Mucosa of descending colon (tissue), 3 donors: ENCODE measurements around the gene ENPP3. TPM values are rescaled to one million over a fixed set of nuclear protein-coding genes. Genes with fewer than 3 reads are reported as not detected.

ENCODE experiments used
- ATAC-seq: fragments of 200-7000 bp; cut with Tn5 transposase; one replicate; pipeline ENCODE4 v1.9.1; 2020; ENCODE audit warnings: mild to moderate bottlenecking, moderate library complexity
- DNase-seq, 3 donors: peaks; one replicate each; pipeline ENCODE4 v3.0.0-alpha.2; 2020
- H3K36me3 ChIP-seq: fragments of 200-600 bp; one replicate; pipeline ENCODE4 v1.8.0; 2021; ENCODE audit warnings: low read depth, mild to moderate bottlenecking
- H3K4me1 ChIP-seq: fragments of 200-600 bp; one replicate; pipeline ENCODE4 v1.8.0; 2021; ENCODE audit warnings: low read depth, mild to moderate bottlenecking
- H3K4me3 ChIP-seq: fragments of 200-600 bp; one replicate; pipeline ENCODE4 v1.8.0; 2021; ENCODE audit warnings: mild to moderate bottlenecking
- H3K9me3 ChIP-seq: fragments of 200-600 bp; one replicate; pipeline ENCODE4 v1.8.0; 2021; ENCODE audit warnings: mild to moderate bottlenecking
- intact Hi-C, 2 donors: fragments of 100-400 bp; cut with DNase I in 1 of 2; cut with micrococcal nuclease in 1 of 2; formaldehyde crosslinking; loops; one replicate each; pipeline versions ENCODE4 v1.11.0 to v1.11.1; 2022; cut with DNase I, micrococcal nuclease
- total RNA-seq, 3 donors: library from RNA; stranded (reverse); fragmentation: NEBNext Ultra II Directional in 2 of 3; extraction: Animal tissue kit (Norgen Biotek cat#: 25700) in 2 of 3; gene quantifications; one replicate each; pipeline versions ENCODE4 v1.2.1 to v1.2.4, GENCODE V29; 2021 to 2023
- TF ChIP-seq, protein P1 (sequence below): fragments of 200-600 bp; IDR thresholded peaks from one replicate; pipeline ENCODE4 v1.8.0; 2022; ENCODE audit warnings: antibody characterized with exemption, mild to moderate bottlenecking
- donor health status: DM: no; HTN: no; CAD: no; lungs with moderate emphysema.
- donor health status: DM: no; HTN: no; CAD: no.
- donor health status: DM: no; HTN: yes; CAD: no.

Gene ENPP3
- total RNA-seq, 3 donors from 2014 or later, result 6.6 to 22.8 (median 19.5) TPM

DNA sequence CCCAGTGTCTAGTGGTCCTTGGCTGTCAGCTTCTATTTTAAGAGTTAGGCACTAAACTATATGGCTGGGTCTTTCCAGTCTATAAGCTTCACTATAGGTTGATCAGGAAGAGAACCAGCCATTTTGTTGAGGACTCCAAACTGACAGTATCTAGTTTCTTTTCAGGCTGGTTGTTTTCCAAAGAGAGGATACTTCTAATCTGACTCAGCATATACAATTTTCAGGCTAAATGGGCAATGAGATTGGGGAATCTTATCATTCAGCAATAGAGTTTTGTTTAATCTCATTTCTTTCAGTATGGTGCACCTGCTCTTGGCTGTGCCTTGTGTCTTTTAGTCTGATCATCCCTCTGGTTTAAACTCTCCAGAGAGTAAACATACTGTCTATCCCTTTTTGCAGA, 94.1 kb downstream of the ENPP3 start:
- H3K4me1 ChIP-seq, result no peaks in the 10 kb centered on the region
- no peaks in the 10 kb centered on the region for H3K9me3 ChIP-seq
- TF ChIP-seq, protein P1, sequence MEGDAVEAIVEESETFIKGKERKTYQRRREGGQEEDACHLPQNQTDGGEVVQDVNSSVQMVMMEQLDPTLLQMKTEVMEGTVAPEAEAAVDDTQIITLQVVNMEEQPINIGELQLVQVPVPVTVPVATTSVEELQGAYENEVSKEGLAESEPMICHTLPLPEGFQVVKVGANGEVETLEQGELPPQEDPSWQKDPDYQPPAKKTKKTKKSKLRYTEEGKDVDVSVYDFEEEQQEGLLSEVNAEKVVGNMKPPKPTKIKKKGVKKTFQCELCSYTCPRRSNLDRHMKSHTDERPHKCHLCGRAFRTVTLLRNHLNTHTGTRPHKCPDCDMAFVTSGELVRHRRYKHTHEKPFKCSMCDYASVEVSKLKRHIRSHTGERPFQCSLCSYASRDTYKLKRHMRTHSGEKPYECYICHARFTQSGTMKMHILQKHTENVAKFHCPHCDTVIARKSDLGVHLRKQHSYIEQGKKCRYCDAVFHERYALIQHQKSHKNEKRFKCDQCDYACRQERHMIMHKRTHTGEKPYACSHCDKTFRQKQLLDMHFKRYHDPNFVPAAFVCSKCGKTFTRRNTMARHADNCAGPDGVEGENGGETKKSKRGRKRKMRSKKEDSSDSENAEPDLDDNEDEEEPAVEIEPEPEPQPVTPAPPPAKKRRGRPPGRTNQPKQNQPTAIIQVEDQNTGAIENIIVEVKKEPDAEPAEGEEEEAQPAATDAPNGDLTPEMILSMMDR, result no peak
- no peaks in the 10 kb centered on the region for H3K36me3 ChIP-seq
- no peak for ATAC-seq
- no peak for DNase-seq
- no peak overlapping the region for H3K4me3 ChIP-seq
- intact Hi-C loops, result no loop called here

DNA sequence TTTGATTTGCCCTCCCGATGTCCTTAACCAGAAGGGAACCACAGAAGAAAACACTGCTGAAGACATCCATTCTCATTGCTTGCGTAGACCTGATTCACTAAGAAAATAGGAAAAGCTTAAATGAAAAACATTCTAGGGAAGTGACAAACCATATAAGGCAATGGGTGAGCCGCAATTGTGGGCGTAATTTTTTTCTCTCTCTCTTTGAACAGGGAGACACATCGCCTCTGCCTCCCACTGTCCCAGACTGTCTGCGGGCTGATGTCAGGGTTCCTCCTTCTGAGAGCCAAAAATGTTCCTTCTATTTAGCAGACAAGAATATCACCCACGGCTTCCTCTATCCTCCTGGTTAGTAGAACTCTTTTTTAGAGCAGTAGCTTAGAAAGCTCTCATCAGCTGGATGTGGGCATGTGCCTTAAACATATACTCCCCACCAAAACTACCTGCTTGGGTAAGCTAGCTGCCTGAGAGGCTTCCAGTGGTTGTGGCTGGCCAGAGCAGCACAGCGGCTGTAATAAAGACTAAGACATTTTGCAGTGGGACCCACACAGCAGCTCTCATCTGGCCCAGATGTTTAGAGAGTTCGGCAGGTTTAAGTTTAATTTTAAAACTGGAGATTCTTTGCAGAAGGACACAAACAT, 96.4 kb downstream of the ENPP3 start:
- ATAC-seq (no peak), DNase-seq (no peak)
- no peaks in the 10 kb centered on the region for H3K9me3 ChIP-seq
- TF ChIP-seq, protein P1, result no peak
- intact Hi-C loops, result no loop called here
- H3K36me3 ChIP-seq, result no peaks in the 10 kb centered on the region
- H3K4me3 ChIP-seq, result no peak overlapping the region
- no peaks in the 10 kb centered on the region for H3K4me1 ChIP-seq

DNA sequence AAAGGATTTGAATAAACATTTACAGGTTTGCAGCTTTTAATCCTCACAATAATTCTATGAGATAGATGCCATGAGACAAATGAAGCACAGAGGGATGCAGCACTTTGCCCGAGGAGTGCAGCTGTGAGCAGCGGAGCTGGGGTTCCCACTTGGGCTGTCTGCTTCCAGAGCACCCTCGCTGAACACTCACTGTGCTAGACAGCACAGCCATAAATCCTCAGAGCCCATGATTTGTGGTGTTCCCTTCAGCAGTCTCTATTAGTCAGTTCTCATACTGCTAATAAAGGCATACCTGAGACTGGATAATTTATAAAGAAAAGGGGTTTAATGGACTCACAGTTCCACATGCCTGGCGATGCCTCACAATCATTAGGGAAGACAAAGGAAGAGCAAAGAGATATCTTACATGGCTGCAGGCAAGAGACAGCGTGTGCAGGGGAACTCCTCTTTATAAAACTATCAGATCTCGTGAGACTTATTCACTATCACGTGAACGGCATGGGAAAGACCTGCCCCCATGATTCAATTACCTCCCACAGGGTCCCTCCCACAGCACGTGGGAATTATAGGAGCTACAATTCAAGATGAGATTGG, 99.0 kb downstream of the ENPP3 start:
- Histone ChIP-seq H3K36me3 (no peaks in the 10 kb centered on the region), H3K4me1 (no peaks in the 10 kb centered on the region), H3K4me3 (no peak overlapping the region), H3K9me3 (no peaks in the 10 kb centered on the region)
- TF ChIP-seq, protein P1, result no peak
- no peak for DNase-seq
- ATAC-seq, result no peak
- intact Hi-C loops, result no loop called here

DNA sequence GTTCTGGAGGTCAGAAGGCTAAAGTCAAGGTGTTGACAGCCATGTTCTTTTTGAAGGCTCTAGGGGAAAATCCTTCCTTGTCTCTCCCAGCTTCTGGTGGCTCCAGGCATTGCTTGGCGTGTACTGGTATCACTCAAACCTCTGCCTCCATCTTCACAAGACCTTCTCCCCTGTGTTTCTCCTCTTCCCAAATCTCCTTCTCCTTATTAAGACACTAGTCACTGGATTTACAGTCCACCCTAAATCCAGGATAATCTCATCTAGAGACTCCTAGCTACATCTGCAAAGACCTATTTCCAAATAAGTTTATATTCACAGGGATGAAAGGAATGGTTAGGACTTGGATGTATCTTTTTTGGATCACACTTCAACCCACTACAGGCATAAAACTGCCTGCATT, 99.7 kb downstream of the ENPP3 start:
- no peaks in the 10 kb centered on the region for H3K9me3 ChIP-seq
- no peak overlapping the region for H3K4me3 ChIP-seq
- TF ChIP-seq, protein P1, result no peak
- intact Hi-C loops, result no loop called here
- H3K36me3 ChIP-seq, result no peaks in the 10 kb centered on the region
- no peak for DNase-seq
- no peak for ATAC-seq
- H3K4me1 ChIP-seq, result no peaks in the 10 kb centered on the region

DNA sequence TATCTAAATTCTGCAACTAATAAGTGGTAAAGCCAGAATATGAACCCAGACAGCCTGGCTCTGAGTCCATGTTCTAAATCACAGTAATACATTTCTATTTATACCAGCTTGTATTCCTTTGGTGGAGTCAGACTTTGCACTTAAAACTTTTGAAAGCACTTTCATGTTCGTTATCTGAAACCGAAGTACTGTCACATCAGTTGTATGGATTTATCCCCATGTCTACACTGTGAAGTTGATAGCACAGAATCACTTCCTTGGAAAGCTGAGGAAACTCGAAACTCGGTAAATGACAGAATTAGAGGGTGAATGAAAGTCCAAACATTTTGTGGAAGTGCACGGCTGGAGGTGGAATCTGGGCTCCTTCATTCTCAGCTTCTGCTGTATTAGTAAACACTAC, 102.0 kb downstream of the ENPP3 start:
- Histone ChIP-seq H3K4me1 (no peaks in the 10 kb centered on the region), H3K9me3 (no peaks in the 10 kb centered on the region), H3K36me3 (no peaks in the 10 kb centered on the region), H3K4me3 (no peak overlapping the region)
- TF ChIP-seq, protein P1, result no peak
- DNase-seq (no peak), ATAC-seq (no peak)
- intact Hi-C loops, result no loop called here
